ENCODE measurements around the gene KSR1.
"Not testable (repeated sequence)": the region's sequence is repeated elsewhere in the genome, so short reads cannot be mapped to it uniquely, and the experiment has no call there.

KSR1 gene

GRCh38 chr17:27455236-27455913 lies 873 bp upstream of the KSR1 start:
- DNase-seq: no peak

GRCh38 chr17:27456681-27457359 lies 572 bp downstream of the KSR1 start:
- no peak for DNase-seq

- no peak for DNase-seq
These were observed 1.1 kb downstream of the KSR1 start for GRCh38 chr17:27457360-27457715.

- DNase-seq: peak; percentile 56
These were observed 1.7 kb downstream of the KSR1 start for GRCh38 chr17:27457731-27458523.

- DNase-seq: no peak
These were observed 2.3 kb downstream of the KSR1 start for GRCh38 chr17:27458524-27458908.

GRCh38 chr17:27459433-27459832 lies 3.2 kb downstream of the KSR1 start:
- no peak for DNase-seq

- DNase-seq: no peak
These were observed 4.0 kb downstream of the KSR1 start for GRCh38 chr17:27460196-27460725.

- no peak for DNase-seq
These were observed 5.1 kb downstream of the KSR1 start for GRCh38 chr17:27461192-27461859.

- DNase-seq: no peak
These were observed 5.9 kb downstream of the KSR1 start for GRCh38 chr17:27462149-27462548.

GRCh38 chr17:27462714-27463113 lies 6.5 kb downstream of the KSR1 start:
- DNase-seq: no peak

GRCh38 chr17:27463235-27463677 lies 7.0 kb downstream of the KSR1 start:
- no peak for DNase-seq

GRCh38 chr17:27464019-27464418 lies 7.8 kb downstream of the KSR1 start:
- DNase-seq: not testable (repeated sequence)

GRCh38 chr17:27464431-27464830 lies 8.2 kb downstream of the KSR1 start:
- no peak for DNase-seq

GRCh38 chr17:27465875-27466274 lies 9.6 kb downstream of the KSR1 start:
- DNase-seq: not testable (repeated sequence)

GRCh38 chr17:27466376-27466742 lies 10.1 kb downstream of the KSR1 start:
- no peak for DNase-seq

- no peak for DNase-seq
These were observed 10.6 kb downstream of the KSR1 start for GRCh38 chr17:27466743-27467375.

GRCh38 chr17:27469256-27469655 lies 13.0 kb downstream of the KSR1 start:
- no peak for DNase-seq

GRCh38 chr17:27471321-27472269 lies 15.3 kb downstream of the KSR1 start:
- DNase-seq: peak; percentile 82

GRCh38 chr17:27473190-27473747 lies 17.0 kb downstream of the KSR1 start:
- no peak for DNase-seq

GRCh38 chr17:27473748-27474609 lies 17.7 kb downstream of the KSR1 start:
- DNase-seq: no peak

All from T1000 (cell line).